HG03066 (cell line): ENCODE measurements around the gene GNB2.
"Not testable (repeated sequence)": the region's sequence is repeated elsewhere in the genome, so short reads cannot be mapped to it uniquely, and the experiment has no call there.

ENCODE experiments used
- ATAC-seq: cut with Tn5 transposase; IDR thresholded peaks from one replicate; pipeline ENCODE4 v1.9.1; 2021; ENCODE audit warnings: low read depth; ENCODE audit not compliant: unreplicated experiment

The GNB2 gene

GRCh38 chr7:100723732-100724275 is 50.3 kb downstream of the GNB2 start:
- ATAC-seq, result no peak

- not testable (repeated sequence) for ATAC-seq
Measured at GRCh38 chr7:100724364-100724763, 50.8 kb downstream of the GNB2 start.

GRCh38 chr7:100726996-100727761 is 53.6 kb downstream of the GNB2 start:
- no peak for ATAC-seq

GRCh38 chr7:100728196-100728595 is 54.7 kb downstream of the GNB2 start:
- ATAC-seq, result no peak
